PC-9 (cell line): ENCODE data around the gene TCL1B.

Experiments
- CTCF ChIP-seq: fragments of 200-600 bp; sonication (generic); conservative IDR thresholded peaks from 2 replicates; pipeline ENCODE4 v1.6.1; 2017; ENCODE audit warnings: mixed run types, antibody characterized with exemption, mild to moderate bottlenecking, moderate library complexity
- EZH2 ChIP-seq: fragments of 200-600 bp; sonication (generic); IDR thresholded peaks from 2 replicates; pipeline ENCODE4 v1.8.0; 2017; ENCODE audit warnings: antibody characterized with exemption, low read depth

- TF ChIP-seq CTCF: no peak
- no peak for TF ChIP-seq EZH2
These were observed 35.2 kb upstream of the TCL1B start for GRCh38 chr14:95651028-95651427.
